Lung (tissue), 12 donors: ENCODE data around the gene TTLL9. TPM values are rescaled to one million over a fixed set of nuclear protein-coding genes. Genes with fewer than 3 reads are reported as not detected.

Experiments used
- ATAC-seq: fragments of 200-7000 bp; cut with Tn5 transposase; one replicate; pipeline ENCODE4 v1.9.1; 2020; ENCODE audit warnings: moderate number of reproducible peaks; ENCODE audit not compliant: insufficient read depth, low FRiP score
- DNase-seq, 3 donors: peaks; one replicate each; pipeline ENCODE4 v3.0.0-alpha.2; 2013 to 2017
- H3K27ac ChIP-seq, 2 donors: one replicate each; pipeline ENCODE4 v1.5.1; 2013; ENCODE audit warnings: mild to moderate bottlenecking in 2 of 2, moderate library complexity in 2 of 2, control low read depth in 1 of 2, inconsistent platforms in 1 of 2, low read depth in 1 of 2, low read length in 1 of 2
- H3K27me3 ChIP-seq, 3 donors: one replicate each; pipeline ENCODE4 v1.5.1; 2013; ENCODE audit warnings: low read length in 2 of 3; ENCODE audit not compliant: control insufficient read depth in 3 of 3, insufficient read depth in 3 of 3
- H3K36me3 ChIP-seq, 4 donors: one replicate each; pipeline ENCODE4 v1.5.1; 2013; ENCODE audit warnings: low read length in 4 of 4, mild to moderate bottlenecking in 1 of 4, moderate library complexity in 1 of 4; ENCODE audit not compliant: control insufficient read depth in 4 of 4, insufficient read depth in 4 of 4
- H3K4me1 ChIP-seq, 5 donors: one replicate each; pipeline ENCODE4 v1.5.1; 2013; ENCODE audit warnings: low read length in 5 of 5, mild to moderate bottlenecking in 2 of 5, moderate library complexity in 1 of 5; ENCODE audit not compliant: control insufficient read depth in 5 of 5, insufficient read depth in 5 of 5
- H3K4me3 ChIP-seq: one replicate; pipeline ENCODE4 v1.5.1; 2013; ENCODE audit warnings: mild to moderate bottlenecking, control low read depth, moderate library complexity
- H3K9ac ChIP-seq, 2 donors: one replicate each; pipeline ENCODE4 v1.5.1; 2013; ENCODE audit warnings: low read length in 2 of 2, control low read depth in 1 of 2; ENCODE audit not compliant: insufficient read depth in 1 of 2
- H3K9me3 ChIP-seq, 4 donors: one replicate each; pipeline ENCODE4 v1.5.1; 2013; ENCODE audit warnings: low read length in 3 of 4, mild to moderate bottlenecking in 1 of 4, moderate library complexity in 1 of 4; ENCODE audit not compliant: control insufficient read depth in 4 of 4, insufficient read depth in 3 of 4
- CTCF ChIP-seq: IDR thresholded peaks from 2 replicates; pipeline ENCODE4 v1.5.1; 2012; ENCODE audit warnings: mild to moderate bottlenecking; ENCODE audit errors: control extremely low read depth, extremely low read depth
- WGBS, 2 donors: extraction: QIAGEN DNeasy Blood & Tissue Kit; methylation state at CpG; one replicate each; pipeline ENCODE4 v1.1.7; 2013; 5-methylcytosine and 5-hydroxymethylcytosine counted together
- polyA plus RNA-seq, 2 donors: library from polyadenylated mRNA; stranded (reverse); fragments of 200-250 nt; gene quantifications; one replicate each; pipeline ENCODE4 v1.2.1, GENCODE V29; 2013
- total RNA-seq, 2 donors: library from RNA; depleted of rRNA in 1 of 2; stranded (reverse); fragments of >200 nt in 1 of 2; gene quantifications; one replicate each; pipeline ENCODE4 v1.2.1, GENCODE V29; 2014 to 2021
- donor health status: control.
- donor health status: control.
- donor health status: Bipolar disorder and iron deficiency.
- donor health status: healthy.
- donor health status: DM: yes; HTN: yes; CAD: no.

The TTLL9 gene
- total and polyA plus RNA-seq, 4 donors, result 1.9 to 8.9 (median 4.8) TPM

DNA sequence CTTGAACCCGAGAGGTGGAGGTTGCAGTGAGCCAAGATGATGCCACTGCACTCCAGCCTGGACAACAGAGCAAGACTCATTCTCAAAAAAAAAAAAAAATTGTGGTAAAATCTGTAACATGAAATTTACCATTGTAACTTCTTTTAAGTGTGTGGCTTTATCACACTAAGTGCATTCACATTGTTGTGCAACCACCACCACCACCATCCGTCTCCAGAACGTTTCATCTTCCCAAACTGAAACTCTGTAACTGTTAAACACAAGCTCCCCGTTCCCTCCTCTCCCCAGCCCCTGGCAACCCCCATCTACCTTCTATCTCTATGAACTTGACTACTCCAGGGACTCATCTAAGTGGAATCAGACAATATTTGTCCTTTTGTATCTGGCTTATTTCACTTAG lies 51.7 kb downstream of the TTLL9 start:
- no peaks in the 10 kb centered on the region for H3K27me3 ChIP-seq

DNA sequence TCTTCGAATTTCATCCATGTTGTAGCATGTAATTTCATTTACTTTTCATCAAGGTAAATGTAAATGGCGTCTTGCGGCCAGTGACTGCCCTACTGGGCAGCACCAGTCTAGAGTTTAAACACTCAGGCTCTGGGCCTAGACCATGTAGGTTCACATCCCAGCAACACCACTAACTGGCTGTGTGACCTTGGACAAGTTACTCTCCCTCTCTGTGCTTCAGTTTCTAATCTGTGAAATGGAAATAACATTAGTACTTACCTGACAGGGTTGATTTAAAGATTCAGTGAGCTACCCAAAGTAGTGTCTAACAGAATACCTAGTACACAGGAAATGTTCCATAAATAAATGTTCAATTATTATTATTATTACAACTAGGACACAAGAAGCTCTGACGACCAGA lies 52.2 kb downstream of the TTLL9 start:
- Histone ChIP-seq H3K9ac (no peak overlapping the region), H3K4me3 (no peak overlapping the region), H3K27me3 (no peaks in the 10 kb centered on the region), H3K27ac (no peak overlapping the region), H3K9me3 (peaks cover 0 to 2% (median 0%) of the 10 kb centered on the region in 4 donors), H3K4me1 (peaks cover 0 to 4% (median 0%) of the 10 kb centered on the region in 5 donors), H3K36me3 (no peaks in the 10 kb centered on the region)
- ATAC-seq (no peak), DNase-seq (no peak)
- 85 to 95% methylated on average over 4 of the region's 4 CpGs for WGBS, 2 donors
- TF ChIP-seq CTCF, result no peak

More for the DNA sequence above, 51.7 kb downstream of the TTLL9 start:
- TF ChIP-seq CTCF, result no peak
- Histone ChIP-seq H3K4me3 (no peak overlapping the region), H3K9ac (no peak overlapping the region), H3K36me3 (no peaks in the 10 kb centered on the region), H3K4me1 (peaks cover 0 to 4% (median 0%) of the 10 kb centered on the region in 5 donors), H3K9me3 (peaks cover 0 to 2% (median 0%) of the 10 kb centered on the region in 4 donors), H3K27ac (no peak overlapping the region)
- DNase-seq (no peak), ATAC-seq (no peak)
- 44 to 54% methylated on average over 4 of the region's 4 CpGs for WGBS, 2 donors

GRCh38 chr20:31923388-31924331 lies 53.2 kb downstream of the TTLL9 start:
- WGBS, 2 donors, result 48 to 51% methylated on average over 13 of the region's 13 CpGs
- Histone ChIP-seq H3K27ac (no peak overlapping the region), H3K4me1 (no peaks in the 10 kb centered on the region), H3K27me3 (no peaks in the 10 kb centered on the region), H3K9ac (no peak overlapping the region), H3K9me3 (peaks cover 0 to 2% (median 0%) of the 10 kb centered on the region in 4 donors), H3K4me3 (no peak overlapping the region), H3K36me3 (no peaks in the 10 kb centered on the region)
- DNase-seq (no peak), ATAC-seq (no peak)
- TF ChIP-seq CTCF, result no peak
